Hepatic stellate cell (primary cell): Measurements from ENCODE around the gene ROPN1L.
"Not testable (repeated sequence)": the region's sequence is repeated elsewhere in the genome, so short reads cannot be mapped to it uniquely, and the experiment has no call there.

Experiments used
- DNase-seq: peaks from one replicate; pipeline ENCODE4 v3.0.0; 2011; ENCODE audit warnings: low spot score

The ROPN1L gene

DNA sequence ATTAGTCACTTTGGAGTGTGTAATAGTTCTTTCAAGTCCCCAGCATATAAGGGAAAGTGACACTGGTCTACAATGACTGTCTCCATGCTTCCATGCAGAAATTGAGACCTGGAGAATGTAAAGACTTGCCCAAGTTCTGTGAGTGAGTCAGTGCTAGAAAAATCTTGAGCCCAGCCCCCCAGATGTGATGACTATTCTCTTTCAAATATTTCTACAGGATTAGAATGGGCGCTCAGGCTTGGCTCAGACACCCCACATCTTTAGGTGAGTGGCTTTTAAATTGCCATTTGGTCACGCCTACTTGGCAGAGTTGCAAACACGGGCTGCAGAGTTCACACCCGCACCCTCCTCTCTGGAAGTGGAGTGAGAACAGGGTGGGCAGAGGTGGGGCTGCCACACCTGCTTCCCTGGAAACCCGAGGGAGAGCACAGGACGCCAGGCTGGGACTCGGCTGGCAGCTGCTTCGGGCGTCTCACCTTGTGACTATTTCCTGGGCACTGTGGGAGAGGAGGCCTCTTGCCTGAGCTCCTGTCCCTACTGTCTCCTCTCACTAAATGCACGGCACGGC, 37.6 kb downstream of the ROPN1L start:
- DNase-seq: peak; percentile 91

DNA sequence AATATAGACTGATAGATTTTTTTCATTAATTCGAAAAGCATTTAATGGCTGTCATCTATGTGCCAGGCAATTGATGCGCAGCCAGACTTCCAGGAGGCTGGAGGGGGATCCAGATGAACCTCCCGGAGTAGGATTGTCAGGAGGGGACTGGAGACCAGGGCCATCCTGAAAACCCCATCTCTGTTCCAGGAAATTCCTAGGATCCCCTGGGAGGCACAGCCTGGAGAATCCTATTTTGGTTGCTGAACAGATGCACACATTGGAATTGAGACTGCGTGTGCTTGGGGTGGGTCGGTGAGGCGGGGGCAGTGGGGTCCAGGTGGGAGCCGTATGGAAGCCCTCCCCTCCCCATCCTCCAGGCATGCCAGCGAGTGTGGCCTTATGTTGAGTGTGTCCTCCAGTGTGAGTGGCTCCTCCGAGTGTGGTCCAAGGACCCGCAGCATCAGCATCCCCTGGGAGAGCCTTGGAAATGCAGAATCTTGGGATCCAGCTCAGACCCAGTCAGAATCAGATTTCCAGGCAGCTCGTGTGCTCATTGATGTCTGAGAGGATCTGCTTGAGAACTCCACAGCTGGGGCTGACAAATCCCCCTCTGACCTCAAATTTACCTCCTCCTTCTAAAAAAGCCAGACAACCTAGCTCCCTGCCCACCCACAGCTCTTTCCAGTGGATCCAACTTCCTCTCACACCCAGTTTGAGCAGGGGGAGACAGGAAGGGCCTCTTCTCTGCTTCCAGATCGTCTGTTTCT, 38.7 kb downstream of the ROPN1L start:
- no peak for DNase-seq

GRCh38 chr5:10481241-10481935, 39.7 kb downstream of the ROPN1L start:
- no peak for DNase-seq

DNA sequence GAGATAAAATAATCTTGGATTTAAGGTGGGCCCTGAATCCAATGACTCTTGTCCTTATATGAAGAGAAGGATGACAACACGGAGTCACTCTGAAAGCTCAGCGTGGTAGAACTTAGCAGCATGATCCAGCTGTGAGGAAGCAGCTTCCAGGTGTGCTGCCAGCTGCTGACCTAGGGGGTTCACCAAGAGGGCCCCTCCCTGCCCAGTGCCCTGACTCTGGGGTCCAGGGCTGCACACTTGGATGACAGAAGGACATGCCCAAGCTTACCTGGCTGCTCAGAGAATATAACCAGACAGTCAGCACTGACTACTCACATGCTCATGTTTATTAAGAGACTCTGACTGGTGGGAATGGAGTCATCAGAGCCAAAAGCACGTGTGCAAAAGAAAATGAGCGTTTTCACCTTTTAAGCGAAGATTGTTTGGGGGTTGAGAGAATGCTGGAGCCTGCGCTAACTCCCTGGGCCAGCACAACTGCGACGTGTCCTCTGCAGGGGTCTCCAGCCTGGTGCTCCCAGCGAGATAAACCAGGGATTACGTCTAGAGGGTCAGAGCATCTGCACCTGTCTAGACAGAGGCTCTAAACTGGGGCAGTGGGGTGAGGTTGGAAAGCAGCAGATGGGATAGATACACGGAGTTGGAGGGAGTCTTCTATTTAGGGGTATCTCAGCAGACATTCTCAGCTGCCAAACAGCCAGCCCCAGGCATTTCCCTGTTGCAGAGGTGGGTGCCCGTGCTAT, 41.3 kb downstream of the ROPN1L start:
- DNase-seq: no peak

GRCh38 chr5:10484774-10485141, 43.1 kb downstream of the ROPN1L start:
- no peak for DNase-seq

DNA sequence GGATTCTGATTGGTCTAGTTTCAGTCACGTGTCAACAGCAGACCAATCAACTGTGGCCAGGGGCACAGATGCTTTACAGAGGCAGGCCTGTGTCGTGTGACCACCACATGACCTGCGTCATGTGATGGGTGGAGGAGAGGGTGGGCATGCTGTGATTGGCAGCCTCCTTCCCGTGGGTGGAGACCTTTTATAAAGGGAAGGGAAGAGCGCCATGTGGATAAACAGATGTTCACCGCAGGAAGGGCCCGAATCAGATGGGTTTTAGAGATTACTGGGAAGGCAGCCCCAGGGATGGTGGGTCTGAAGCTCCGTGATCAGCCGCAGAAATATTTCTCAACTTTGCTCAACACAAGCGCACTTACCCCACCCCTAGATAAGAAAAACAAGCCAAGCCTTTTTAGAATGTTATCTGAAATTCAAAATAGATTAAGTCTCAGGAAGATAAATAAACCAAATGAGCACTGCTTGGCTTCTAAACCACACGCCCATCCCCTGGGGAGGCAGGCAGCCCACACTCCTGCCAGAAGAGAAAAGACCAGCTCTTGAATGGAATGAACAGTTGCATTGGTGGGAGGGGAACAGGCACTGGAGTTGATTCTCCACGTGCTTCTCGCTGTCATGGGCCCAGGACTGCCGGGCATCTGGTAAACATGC, 43.6 kb downstream of the ROPN1L start:
- DNase-seq: peak; percentile 98

DNA sequence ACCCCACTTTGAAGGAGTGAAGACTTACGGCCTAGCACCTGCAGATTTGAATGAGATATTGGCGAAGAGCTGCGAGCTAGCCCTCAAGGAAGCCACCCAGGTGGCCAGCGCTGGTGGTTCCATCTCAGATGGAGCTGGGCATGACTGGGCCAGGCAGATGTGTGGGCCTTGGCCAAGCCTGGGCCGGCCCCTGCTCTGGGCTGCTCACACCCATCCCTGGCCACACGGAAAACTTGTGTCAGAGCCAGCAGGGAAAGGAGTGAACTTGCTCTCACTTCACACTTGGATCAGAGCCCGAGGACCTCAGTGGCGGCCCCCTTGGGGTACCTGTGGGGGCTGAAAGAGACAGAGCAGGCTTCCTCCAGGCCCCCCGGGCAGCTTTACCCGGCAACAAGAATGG, 44.2 kb downstream of the ROPN1L start:
- DNase-seq: no peak

DNA sequence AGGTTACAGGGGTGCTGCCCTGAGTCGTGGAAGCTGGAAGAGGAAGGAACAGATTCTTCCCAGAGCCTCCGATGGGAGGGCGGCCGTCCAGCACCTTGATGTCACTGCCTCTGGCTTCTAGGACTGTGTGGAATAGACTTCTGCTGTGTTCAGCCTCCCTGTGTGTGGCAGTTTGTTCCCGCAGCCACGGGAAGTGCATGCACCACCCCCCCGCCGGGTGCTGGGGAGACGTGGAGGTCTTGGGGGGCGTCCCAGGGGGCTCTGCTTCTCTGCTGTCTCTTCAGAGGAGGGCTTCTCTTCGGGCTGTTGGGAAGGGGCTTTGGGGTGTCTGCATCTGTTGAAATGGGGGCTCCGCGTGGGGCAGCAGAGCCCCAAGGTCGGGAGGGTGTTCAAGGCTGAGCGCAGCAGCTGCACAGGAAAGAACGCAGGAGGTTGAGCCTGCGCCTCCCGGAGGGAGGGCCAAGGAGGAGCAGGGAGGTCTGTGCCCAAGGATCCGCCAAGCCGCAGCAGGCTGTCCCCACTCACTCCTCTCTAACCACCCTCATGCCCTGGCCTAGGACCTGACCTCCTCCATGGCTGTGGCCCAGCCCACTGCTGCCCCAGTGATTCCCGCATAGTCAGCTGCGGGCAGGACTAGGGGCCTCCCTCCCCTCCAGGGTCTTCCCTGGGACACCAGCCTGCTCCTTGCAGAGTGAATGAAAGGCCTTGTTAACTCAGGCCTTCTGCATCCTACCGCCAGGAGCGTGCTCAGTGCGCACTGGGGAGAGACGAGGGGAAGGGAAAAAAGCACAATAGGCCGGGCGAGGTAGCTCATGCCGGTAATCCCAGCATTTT, 45.0 kb downstream of the ROPN1L start:
- no peak for DNase-seq

- no peak for DNase-seq
These were observed 46.5 kb downstream of the ROPN1L start for GRCh38 chr5:10488144-10488543.

- peak; percentile 40 for DNase-seq
These were observed 48.2 kb downstream of the ROPN1L start for GRCh38 chr5:10489810-10490426.

DNA sequence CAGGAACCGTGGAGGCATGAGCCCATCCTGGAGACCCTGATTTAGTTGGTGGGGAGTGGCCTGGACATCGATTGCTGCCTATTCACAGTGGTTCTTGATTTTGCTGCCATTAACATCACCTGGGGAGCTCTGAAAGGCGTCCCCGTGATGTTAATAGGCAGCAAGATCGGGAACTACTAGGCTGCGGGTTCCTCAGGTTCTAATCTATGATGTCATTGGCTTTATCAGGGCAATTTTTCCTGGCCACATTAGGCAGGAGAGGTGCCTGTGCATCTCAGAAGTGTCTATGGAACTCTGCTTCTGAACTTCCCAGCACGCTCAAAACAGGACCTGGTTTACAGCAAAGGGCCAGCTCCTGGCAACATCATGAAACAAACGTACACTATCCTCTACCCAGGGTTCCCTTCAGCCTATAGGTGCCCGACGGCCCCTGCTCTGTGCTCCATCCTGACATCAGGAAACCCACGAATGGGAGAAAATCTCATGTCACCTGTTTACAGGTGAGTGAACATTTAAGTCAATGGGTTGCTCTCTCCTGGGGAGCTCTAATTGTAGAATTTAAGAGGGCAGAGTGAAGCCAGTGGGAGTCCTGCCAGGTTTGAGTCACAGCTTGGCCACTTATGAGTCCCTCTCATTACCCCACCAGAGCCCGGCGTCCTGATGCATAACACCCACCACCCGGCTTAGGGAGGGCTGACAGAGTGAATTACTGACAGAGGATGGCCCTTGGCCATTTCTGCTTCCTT, 49.4 kb downstream of the ROPN1L start:
- no peak for DNase-seq

DNA sequence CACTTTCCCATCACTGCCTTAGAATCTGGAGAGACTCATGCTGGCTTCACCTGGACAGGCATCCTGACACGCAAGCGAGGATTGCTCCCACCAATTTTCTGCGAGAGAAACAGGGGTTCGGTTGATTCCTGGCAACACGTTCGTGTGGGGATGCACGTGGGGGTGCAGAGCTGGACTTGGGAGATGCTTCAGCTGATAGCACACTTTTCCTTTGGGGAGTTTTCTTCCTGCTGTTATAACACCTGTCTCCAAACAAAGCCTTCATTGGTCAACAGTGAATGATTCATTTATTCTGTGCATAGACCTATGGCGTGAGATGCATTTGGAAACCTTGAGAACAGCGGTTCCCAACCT, 50.0 kb downstream of the ROPN1L start:
- no peak for DNase-seq

DNA sequence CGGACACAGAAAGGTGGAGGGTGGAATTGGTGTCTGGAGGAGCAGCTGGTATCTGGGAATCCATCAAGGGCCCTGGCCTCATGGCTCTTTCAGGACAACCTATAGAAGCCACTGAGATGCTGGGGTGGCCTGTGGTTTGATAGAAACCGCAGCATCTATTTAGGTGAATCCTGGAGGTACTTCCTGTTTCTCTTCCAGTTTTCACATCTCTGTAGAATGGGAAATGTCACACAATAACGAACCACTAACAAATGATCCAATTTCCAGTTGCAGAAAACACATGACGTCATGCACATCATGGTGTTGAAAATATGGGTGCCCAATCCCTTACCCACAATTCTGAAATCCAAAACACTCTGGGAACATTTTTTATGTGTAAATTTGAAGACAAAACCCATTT, 52.2 kb downstream of the ROPN1L start:
- no peak for DNase-seq

GRCh38 chr5:10494497-10494896, 52.8 kb downstream of the ROPN1L start:
- not testable (repeated sequence) for DNase-seq

GRCh38 chr5:10497554-10497953, 55.9 kb downstream of the ROPN1L start:
- no peak for DNase-seq

- DNase-seq: no peak
These were observed 56.7 kb downstream of the ROPN1L start for GRCh38 chr5:10498350-10498749.

GRCh38 chr5:10499066-10499465, 57.4 kb downstream of the ROPN1L start:
- no peak for DNase-seq

DNA sequence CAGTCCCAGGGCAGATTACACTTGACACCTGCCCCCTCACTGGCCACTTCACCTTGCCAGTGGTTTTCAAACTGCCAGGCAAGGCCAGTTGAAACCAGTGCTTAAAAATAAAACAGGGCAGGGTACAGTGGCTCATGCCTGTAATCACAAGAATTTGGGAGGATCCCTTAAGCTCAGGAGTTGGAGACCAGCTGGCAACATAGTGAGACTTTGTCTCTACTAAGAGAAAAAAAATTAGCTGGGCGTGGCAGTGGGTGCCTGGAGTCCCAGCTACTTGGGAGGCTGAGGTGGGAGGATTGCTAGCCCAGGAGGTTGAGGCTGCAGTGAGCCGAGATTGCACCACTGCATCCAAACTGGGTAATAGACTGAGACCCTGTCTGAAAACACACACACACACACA, 58.1 kb downstream of the ROPN1L start:
- no peak for DNase-seq

DNA sequence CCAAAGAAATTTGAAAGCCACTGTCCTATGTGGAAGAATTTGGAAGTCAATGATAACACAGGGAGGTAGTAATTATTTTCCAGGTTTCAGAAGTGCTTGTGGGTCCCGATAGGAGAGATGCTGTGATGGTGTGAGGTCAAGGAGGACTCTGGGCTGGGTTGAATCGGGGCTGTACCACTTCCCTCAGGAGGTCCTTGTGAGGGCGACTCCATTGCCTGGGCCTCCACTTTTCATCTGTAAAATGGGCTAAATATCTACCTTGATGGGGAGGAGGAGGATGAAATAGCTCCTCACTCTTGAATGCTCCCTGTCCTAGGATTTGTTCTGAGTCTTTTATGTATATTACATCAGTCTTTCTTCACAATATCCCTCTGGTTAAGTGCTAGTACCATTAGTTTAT, 59.0 kb downstream of the ROPN1L start:
- no peak for DNase-seq

DNA sequence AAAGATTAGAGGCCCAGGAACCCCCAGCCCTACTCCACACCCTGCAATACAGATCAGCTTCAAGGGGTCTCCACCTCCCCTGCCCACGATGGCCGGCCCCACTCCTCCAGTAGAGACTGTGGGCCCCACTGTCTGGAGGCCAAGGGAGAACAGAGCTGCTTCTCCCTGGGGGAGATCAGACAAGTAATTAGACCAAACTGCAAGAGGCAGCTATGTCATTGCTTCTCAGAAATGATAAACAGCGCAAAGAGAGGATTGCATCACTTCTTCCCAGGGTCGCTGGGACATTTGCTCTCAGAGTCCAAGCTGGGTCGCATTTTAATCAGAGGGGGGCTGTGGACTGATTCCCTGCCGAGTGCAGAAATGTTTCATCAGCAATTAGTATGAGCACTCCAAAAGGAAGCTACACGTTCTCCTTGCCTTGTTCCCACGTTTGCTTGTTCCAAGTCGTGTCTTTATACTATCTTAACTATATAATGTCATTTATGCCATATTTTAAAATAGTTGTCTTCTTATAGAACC, 59.9 kb downstream of the ROPN1L start:
- DNase-seq: no peak
